ENCODE measurements around the gene GRK5.

GRCh38 chr10:119459681-119460340, 252.4 kb downstream of the GRK5 start:
- TF ChIP-seq CTCF (IDR thresholded peaks at IDR 0.05 in 4 of 5, conservative IDR thresholded peaks at IDR 0.05 in 1 of 5) (no peak), POLR2A (IDR thresholded peaks at IDR 0.05) (no peak)
